ENCODE data around the gene JPH4.

JPH4 gene

DNA sequence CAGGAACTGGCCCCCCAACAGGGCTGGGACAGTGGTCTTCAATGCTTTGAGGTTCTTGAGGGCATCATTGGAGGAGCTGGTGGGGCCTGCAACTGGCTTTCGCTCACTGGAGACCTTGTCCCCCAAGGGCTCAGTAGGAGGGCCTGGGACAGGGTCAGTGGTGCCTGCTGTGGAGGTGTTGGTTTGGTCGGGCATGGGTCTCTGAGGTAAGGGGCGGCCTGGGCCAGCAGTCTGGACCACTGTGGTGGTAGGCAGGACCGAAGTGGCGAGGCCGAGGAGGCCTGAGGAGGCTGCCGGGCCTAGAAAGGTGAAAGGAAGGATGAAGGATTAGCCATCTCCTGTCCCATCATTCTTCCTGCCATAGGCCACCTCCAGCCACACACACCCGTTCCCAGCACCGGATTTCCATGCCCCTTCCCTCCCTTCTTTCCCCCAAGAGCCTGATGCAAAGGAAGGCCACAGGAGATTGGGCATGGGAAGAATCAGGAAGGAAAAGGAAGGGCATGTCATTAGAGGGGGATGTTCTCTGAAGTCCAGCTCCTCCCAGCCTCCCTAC, 55.9 kb downstream of the JPH4 start:
- no peak for DNase-seq

DNA sequence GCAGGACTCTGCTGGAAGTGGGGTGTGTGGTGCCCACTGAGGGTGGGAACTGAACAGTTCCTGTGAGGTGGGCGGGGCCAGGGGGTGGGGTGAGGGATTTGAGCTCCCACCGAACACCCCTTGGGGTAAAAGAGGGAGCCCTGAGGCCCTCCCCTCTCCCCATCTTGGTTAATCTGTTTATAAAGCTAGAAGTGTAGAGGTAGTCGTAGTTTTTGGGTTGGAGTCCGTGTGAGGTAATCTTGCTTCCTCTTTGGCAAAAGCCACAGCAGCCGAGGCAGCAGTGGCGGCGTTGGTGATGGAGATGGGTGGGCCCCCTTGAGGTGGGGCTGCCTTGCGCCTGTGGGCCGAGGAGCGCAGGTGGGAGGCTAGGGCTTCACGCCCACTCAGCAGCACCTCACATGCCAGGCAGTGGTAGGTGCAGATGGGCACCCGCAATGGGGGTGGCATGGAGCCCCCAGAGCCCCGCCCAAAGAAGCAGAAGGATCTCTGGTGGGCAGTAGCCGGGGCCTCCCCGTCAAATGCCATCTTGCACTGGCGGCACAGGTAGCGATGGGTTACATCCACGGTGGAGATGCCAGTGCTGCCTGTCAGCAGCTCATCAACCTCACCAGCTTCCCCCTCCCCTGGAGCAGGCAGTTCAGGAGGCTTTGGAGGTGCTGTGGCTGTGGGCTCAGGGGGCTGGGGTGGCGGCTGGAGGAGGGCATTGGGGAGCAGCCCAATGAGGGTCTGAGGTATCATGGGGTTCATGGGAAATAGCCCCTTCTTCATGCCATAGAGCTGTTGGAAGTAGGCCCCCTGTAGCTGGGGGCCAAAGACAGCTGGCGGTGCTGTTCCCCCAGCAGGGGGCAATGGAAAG, 56.6 kb downstream of the JPH4 start:
- no peak for DNase-seq

DNA sequence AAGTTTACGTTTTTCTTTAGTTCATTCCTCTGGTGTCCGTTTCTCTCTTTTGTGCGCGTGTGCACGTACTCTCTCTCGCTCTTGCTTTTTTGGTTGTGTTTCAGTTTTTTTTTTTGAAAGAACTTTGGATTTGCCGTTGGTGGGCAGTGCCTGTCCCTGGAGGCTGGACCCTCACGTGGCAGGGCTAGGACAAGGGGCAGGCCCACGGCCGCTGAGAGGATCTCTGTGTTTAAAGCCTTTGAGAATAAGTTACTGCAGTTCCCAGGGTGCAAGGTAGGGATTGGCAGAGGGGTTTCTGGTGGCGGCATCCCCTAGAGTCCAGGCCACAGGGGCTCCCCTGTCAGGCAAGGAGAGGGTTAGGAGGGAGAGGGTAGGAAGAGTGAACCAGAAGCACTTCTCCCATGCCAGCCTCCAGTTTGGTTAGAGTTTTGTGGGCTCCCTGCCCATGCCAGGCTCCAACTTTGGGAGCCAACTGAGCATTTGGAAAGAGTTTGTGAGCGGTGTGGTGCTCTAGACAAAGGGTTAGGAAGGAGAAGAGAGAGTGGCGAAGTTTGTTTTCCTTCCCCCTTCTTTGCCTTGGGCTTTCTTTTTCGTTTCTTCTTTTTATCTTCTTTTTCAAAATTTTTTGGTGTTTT, 57.6 kb downstream of the JPH4 start:
- DNase-seq, result no peak

DNA sequence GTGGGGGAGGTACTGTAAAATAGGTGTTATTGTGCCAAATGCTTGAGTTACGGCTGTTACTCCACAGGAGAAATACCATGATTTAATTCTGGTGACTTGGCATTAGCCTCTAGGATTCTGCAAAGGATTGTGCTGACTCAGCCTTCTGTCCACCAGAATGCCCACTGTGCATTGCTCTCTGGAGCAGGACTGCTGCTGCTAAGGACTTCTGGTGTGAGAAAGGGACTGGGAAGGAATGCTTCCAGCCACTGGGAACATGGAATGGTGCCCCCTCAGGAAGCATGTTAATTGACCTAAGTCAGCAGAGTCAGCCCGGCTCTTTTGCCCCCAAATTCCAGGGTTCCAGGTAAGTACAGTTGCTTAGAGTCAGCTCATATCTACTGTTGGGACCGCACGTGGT, 59.9 kb downstream of the JPH4 start:
- DNase-seq, result no peak
